Astrocyte (in vitro differentiated cells and primary cell): ENCODE data around the gene LRRC75A.

Source experiments
- EZH2 ChIP-seq: IDR thresholded peaks from 2 replicates; pipeline ENCODE4 v1.6.1; 2012; ENCODE audit warnings: mild to moderate bottlenecking, low read length, inconsistent platforms; ENCODE audit not compliant: insufficient read depth
- TF ChIP-seq, protein P1 (sequence below): IDR thresholded peaks from 2 replicates; pipeline ENCODE4 v1.5.1; 2011; ENCODE audit warnings: low read depth, mild to moderate bottlenecking, inconsistent platforms, low read length, moderate library complexity; ENCODE audit not compliant: insufficient read depth

DNA sequence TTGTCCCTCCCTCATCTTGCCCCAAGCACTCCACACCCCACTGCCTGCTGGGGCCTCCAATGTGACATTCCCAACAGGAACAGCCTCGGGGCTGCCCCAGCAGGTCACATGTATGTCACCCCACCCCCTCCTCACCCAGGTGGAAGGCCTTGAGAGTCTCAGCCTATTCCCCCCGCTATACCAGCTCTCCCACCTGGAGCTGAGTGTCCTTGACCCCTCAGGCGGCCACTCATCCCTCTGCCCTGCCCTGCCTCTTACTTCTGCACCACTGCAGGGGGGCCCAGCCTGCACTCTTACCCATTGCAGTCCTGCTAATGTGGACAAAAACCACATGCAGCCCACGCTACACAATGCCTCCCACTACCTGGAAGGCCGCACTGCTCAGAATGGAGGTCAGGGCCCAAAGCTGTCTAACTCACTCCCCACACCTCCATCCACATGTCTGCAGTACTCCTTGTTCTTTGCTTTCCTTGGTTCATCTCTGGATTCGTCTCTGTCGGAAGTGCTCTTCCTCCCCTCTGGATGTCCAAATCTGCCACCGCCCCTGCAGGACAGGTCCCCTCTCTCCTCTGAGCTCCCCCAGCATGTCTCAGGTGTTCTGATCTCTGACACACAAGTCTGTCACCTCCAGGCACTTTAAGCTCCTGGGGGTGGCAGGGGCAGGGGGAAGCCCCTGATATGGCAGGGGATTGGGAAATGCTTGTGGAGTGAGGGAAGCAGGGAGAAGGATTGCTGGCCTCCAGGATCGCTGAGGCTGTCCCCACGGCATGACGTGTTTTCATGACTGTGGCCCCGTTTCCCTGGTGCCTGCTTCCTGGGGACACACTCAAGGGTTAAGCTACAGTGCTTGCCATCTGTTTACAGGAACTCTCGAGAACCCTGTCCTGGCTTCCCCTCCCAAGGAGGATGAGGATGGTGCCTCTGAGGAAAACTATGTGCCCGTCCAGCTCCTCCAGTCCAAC lies 55.8 kb downstream of the LRRC75A start:
- TF ChIP-seq, protein P1, sequence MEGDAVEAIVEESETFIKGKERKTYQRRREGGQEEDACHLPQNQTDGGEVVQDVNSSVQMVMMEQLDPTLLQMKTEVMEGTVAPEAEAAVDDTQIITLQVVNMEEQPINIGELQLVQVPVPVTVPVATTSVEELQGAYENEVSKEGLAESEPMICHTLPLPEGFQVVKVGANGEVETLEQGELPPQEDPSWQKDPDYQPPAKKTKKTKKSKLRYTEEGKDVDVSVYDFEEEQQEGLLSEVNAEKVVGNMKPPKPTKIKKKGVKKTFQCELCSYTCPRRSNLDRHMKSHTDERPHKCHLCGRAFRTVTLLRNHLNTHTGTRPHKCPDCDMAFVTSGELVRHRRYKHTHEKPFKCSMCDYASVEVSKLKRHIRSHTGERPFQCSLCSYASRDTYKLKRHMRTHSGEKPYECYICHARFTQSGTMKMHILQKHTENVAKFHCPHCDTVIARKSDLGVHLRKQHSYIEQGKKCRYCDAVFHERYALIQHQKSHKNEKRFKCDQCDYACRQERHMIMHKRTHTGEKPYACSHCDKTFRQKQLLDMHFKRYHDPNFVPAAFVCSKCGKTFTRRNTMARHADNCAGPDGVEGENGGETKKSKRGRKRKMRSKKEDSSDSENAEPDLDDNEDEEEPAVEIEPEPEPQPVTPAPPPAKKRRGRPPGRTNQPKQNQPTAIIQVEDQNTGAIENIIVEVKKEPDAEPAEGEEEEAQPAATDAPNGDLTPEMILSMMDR = no peak
- no peak for TF ChIP-seq EZH2
